Stimulated activated CD4-positive, alpha-beta T cell treated with anti-CD3 and anti-CD28 coated beads, Interleukin-1b, Interleukin-23, amount 100 ng/mL, for 1 hour (primary cell): Measurements from ENCODE around the gene CACNA2D3.

Experiments used
- DNase-seq, 2 donors: peaks; one replicate each; pipeline ENCODE4 v3.0.0-alpha.2; 2020; ENCODE audit warnings: low read depth in 2 of 2

The CACNA2D3 gene

DNA sequence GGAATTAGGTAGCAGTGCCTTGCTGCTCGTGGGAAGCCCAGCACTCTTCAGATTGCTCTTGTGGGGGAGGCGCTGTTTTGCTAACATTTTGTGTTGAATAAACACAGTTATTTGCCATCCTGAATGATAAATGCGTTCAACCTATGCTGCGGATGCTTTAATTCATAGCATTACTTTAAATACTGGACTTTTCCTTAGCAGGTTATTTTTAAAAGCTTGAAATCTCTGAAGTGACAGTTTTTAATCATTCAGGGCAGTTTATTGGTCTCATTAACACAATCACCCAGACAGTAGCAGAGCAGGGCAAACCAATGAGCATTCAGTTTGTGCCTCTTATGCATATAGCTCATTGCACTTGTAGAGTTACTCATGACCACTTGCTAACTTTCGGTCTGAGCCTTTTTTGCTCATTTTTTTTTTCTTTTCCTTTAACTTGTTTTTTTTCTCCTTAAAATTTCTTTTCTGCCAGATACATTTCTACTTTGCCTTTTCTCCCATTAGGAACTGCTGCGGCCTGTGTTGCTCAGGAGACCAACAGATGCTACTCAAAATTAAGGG is 5.2 kb downstream of the CACNA2D3 start:
- no peak for DNase-seq

DNA sequence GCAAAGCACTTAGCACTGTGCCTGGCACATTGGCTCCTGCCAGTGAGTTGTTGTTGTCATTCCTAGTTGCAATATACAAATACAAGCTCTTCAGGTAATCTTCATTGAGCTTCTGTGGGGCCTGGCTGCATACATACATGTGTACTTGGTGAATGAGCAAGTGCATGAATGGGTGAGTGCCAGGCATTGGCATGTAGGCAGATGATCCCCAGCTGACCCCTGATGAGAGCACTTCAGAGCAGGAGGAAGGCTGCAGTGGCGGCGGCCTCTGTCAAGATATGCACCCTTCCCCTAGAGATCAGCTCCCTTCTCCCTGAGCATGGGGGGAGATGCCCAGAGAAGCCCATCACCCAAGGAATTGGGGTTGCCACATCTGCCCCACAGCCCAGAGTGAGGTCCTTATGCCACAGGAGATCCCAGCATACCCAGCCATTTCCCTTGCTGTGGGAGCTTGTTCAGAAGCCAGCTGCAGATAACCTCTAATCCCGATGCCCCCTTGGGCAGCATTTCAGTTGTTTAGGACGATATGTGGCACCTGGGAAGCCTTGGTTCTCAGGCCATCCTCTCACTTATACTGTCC is 8.8 kb downstream of the CACNA2D3 start:
- no peak for DNase-seq

DNA sequence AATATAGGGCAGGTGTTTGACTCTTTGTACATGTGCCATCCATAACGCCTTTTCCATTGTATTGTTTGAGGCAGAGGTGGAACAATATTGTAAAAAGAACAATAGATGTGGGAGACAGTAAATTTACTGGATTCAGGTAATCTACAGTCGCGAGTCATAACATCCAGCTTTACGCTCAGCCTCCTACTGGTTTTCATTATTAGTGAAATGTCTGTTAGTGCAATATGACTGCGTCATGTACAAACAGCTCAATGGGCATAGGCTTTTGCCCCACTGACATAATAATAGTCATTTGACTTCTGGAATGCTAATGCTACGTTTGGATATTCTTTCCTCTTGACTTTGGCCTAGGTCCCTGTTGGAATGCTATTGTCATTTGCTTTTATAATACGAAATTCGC is 9.5 kb downstream of the CACNA2D3 start:
- DNase-seq = no peak

DNA sequence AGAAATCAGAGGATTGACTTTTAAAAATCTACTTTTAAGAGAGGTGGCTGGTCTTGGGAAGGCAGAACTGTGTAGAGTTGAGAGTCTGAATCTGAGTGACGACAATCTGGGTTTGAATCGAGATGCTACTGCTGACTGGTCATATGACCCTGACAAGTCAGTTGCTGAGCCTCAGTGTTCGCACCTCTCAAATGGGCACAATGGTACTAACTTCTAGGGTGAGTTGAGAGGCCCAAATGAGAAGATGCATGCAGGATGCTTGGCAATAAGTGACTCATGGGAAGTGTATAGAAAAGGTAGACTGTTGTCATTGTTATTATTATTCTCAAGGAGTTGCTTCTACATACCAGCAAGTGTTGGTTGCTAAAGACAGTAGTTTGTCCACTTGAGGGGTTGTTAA is 10.3 kb downstream of the CACNA2D3 start:
- no peak for DNase-seq

- no peak for DNase-seq
Observed at GRCh38 chr3:54133196-54133595, 10.8 kb downstream of the CACNA2D3 start.

DNA sequence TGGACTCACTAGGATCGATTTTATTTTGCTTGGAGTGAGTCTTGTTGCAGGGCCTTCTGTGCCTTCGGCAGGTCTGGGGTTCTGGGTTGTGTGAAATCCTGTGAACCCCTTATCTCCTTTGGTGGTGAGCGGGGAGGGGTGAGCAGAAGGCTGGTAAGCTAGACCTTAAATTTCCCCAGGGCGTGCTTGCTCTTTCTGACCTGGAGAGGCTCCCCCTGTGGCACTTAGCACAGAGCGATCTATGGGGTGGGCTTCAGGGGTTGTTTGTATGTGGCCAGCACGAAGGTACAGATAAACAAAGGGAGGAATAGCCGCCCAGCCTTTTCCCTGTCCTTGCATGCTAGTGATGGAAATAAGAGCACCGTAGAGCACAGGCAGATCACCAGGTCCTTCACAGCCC is 11.8 kb downstream of the CACNA2D3 start:
- DNase-seq = no peak

GRCh38 chr3:54134713-54135112 is 12.4 kb downstream of the CACNA2D3 start:
- no peak for DNase-seq

DNA sequence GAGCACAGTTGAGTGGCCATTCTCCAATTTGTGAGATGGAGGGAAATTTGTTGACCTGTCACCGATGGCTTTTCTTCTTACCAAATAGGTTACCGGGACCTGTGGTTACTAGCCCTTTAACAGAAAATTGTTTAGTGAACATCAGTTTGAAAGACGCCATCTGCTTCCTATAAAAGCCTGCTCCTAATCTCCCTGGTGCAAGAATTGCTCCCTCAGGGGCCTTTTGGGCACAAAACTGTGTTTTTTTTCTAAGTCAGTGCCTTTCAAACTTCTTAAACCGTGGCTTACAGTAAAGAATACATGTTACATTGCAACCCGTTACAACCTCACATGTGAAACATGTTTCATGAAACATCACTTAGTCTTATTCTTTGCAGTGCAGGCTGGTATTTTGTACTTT is 15.0 kb downstream of the CACNA2D3 start:
- DNase-seq = no peak

- DNase-seq = no peak
Observed at GRCh38 chr3:54138937-54139547, 16.7 kb downstream of the CACNA2D3 start.

DNA sequence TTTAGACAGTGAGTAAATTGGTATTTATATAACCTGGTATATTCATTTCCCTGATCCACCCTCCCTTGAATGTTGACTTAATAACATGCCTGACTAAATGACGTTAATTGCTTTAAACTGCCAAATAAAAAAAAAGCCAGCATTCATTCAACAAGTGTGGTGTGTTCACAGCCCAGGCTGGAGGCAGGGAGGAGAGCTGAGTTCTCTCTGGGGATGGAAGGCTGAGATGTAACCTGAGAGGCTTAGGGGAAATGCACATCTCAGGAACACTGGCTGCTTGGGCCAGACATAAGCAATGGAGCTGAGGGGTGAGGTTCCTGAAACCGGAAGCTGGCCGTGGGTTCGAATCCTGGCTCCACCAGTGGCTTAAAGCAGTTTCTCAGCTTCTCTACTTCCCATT is 17.3 kb downstream of the CACNA2D3 start:
- DNase-seq = no peak

GRCh38 chr3:54144284-54144683 is 21.9 kb downstream of the CACNA2D3 start:
- DNase-seq = no peak

DNA sequence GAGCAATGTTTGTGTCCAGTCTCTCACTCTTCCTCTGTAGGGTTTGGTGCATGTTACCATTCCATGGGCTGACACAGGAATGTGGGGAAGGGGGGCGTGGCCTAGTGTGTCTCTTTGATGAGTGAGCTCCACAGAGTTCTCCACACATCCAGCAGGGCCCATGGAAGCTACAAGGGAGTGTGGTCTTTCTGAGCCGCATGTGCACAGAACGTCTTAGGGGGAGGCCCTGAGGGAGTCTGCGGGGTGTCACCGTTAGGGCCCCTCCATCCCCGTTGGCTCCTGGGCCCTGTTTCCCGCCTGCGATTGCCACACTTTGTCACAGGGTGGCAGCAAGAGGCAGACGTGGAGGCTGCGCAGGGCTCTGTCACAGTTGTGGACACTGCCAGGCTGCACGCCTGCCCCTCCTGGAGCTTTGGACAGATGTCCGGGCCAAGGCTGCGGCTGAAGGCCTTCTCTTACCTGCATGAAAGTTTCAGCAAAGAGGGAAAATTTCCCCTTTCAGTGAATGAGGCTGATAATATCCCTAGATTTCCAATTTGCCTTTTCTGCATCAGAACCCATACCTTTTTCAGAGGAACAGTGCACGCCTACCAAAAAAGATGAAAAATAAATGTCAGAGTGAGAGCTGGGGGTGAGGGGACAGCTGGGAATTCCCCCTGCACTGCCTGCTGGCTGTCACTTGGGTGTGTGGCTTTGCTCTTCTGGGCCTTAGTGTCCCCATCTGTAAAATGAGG is 24.3 kb downstream of the CACNA2D3 start:
- no peak for DNase-seq

- no peak for DNase-seq
Observed at GRCh38 chr3:54150864-54151467, 28.6 kb downstream of the CACNA2D3 start.

DNA sequence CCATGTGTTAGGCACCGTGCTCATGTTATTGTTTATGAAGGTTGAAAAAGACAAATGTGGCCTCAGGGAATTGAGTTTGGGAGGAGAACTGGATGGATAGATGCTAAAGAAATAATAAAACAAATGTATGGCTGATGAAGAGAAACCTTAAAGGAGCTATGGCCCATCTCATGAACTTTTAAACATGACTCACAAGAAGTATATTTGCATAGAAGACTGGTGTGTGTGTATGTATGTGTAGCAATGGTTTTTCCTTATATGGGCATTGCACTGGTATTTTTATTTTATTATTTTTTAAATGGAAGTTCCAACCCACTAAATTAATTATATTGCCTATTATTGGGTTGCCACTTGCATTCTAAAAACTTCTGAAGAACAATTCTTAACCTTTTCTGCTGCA is 31.1 kb downstream of the CACNA2D3 start:
- DNase-seq = no peak

- DNase-seq = no peak
Observed at GRCh38 chr3:54157860-54158259, 35.5 kb downstream of the CACNA2D3 start.

GRCh38 chr3:54159917-54160316 is 37.6 kb downstream of the CACNA2D3 start:
- DNase-seq = no peak

DNA sequence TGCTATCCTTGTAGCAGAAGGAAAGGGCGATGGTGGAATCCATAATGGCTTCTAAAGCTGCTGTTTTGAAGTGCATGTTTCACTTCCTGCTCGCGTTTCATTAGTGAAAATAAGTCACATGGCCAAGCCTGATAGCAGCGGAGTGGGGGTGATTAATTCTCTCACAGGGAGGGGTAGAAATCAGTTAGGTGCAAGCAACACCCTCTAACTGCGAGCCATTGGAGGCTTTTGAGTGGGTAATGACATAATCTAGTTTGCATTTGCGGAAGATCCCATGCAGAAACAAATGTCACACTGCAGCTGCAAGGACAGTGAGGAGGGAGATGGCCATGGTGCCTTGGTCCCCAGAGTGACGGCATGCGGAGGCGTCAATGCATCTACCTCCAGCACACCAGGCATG is 41.1 kb downstream of the CACNA2D3 start:
- DNase-seq = no peak

- no peak for DNase-seq
Observed at GRCh38 chr3:54164192-54164975, 42.0 kb downstream of the CACNA2D3 start.

- DNase-seq = no peak
Observed at GRCh38 chr3:54165865-54166264, 43.5 kb downstream of the CACNA2D3 start.

GRCh38 chr3:54167999-54168398 is 45.6 kb downstream of the CACNA2D3 start:
- no peak for DNase-seq

GRCh38 chr3:54168451-54168850 is 46.1 kb downstream of the CACNA2D3 start:
- no peak for DNase-seq

DNA sequence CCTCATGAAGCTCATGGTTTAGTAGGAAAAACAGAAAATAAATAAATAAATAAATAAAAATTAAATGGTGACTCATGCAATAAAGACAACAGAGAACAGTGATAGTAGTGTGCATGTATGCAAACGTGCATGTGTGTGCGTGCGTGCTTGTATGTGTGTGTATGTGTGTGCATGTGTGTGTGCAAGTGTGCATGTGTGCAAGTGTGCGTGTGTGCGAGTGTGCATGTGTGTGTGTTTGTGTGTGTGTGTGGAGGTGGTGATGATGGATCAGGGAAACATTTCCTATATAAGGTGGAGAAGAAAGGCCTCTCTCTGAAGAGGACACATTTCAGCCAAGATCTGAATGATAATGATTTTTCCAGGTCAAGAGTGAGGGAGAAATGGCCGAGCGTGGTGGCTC is 47.2 kb downstream of the CACNA2D3 start:
- DNase-seq = no peak
